ENCODE data around the gene RAI14. TPM values are rescaled to one million over a fixed set of nuclear protein-coding genes. Genes with fewer than 3 reads are reported as not detected.

The RAI14 gene
- total RNA-seq, 1 experiment from 2014 or later, result 133 TPM

GRCh38 chr5:34624691-34625090, 31.4 kb upstream of the RAI14 start:
- Histone ChIP-seq H3K4me1 (replicated peaks; ENCODE audit: insufficient read depth) (peaks cover 7% of the 10 kb centered on the region; the same call in 1 of the 2 replicates), H3K27ac (no peak overlapping the region), H3K27me3 (ENCODE audit: insufficient read depth, low read depth) (no peaks in the 10 kb centered on the region), H3K9me2 (ENCODE audit: insufficient read depth) (no peaks in the 10 kb centered on the region), H3K9me3 (ENCODE audit: insufficient read depth, low read depth) (no peaks in the 10 kb centered on the region), H3F3A (ENCODE audit: insufficient read depth, low read depth) (peaks cover 12% of the 10 kb centered on the region; the same call in 1 of the 2 replicates), H4K20me1 (ENCODE audit: insufficient read depth) (no peaks in the 10 kb centered on the region), H3K4me2 (no peak overlapping the region), H3K79me2 (ENCODE audit: low read depth) (no peaks in the 10 kb centered on the region), H3K36me3 (ENCODE audit: low read depth) (no peaks in the 10 kb centered on the region), H3K4me3 (no peak overlapping the region), H2AFZ (no peak overlapping the region)
- no peak for TF ChIP-seq CTCF (conservative IDR thresholded peaks at IDR 0.05)
- intact Hi-C loops (cut with micrococcal nuclease; ENCODE audit: unreplicated experiment), result no loop called here
- no peak for DNase-seq
- BruUV-seq (replicated peaks), result no TSS peak
- ChIA-PET CTCF (interaction anchor here (0.5 kb wide), 2 partner anchors 21 to 305 kb away, joined by 4 to 8 read pairs; no protein-coding TSS in a partner anchor), POLR2A (ENCODE audit: unreplicated experiment) (no interaction called here)

- H3K4me1 ChIP-seq (replicated peaks; ENCODE audit: insufficient read depth), result peaks cover 7% of the 10 kb centered on the region; the same call in 1 of the 2 replicates
- H3F3A ChIP-seq (ENCODE audit: insufficient read depth, low read depth), result peaks cover 12% of the 10 kb centered on the region; the same call in 1 of the 2 replicates
- ChIA-PET POLR2A (ENCODE audit: unreplicated experiment) (interaction anchor here (0.5 to 0.6 kb wide), 2 partner anchors 27 to 87 kb away, joined by 3 to 8 read pairs; no protein-coding TSS in a partner anchor), CTCF (interaction anchor here (0.5 to 0.6 kb wide), 3 partner anchors 22 to 305 kb away, joined by 4 to 8 read pairs (median 6); no protein-coding TSS in a partner anchor)
- H3K9me2 ChIP-seq (ENCODE audit: insufficient read depth), result no peaks in the 10 kb centered on the region
- DNase-seq, result no peak
- no peaks in the 10 kb centered on the region for H3K27me3 ChIP-seq (ENCODE audit: insufficient read depth, low read depth)
- no peaks in the 10 kb centered on the region for H3K9me3 ChIP-seq (ENCODE audit: insufficient read depth, low read depth)
- no peak overlapping the region for H3K4me2 ChIP-seq
- BruUV-seq (replicated peaks), result no TSS peak
- H4K20me1 ChIP-seq (ENCODE audit: insufficient read depth), result no peaks in the 10 kb centered on the region
- no peak overlapping the region for H2AFZ ChIP-seq
- H3K79me2 ChIP-seq (ENCODE audit: low read depth), result no peaks in the 10 kb centered on the region
- TF ChIP-seq EZH2 (IDR thresholded peaks at IDR 0.05; ENCODE audit: low read depth) (no peak), CTCF (conservative IDR thresholded peaks at IDR 0.05) (no peak)
- no peaks in the 10 kb centered on the region for H3K36me3 ChIP-seq (ENCODE audit: low read depth)
- H3K27ac ChIP-seq, result no peak overlapping the region
- H3K4me3 ChIP-seq, result no peak overlapping the region
- intact Hi-C loops (cut with micrococcal nuclease; ENCODE audit: unreplicated experiment), result no loop called here
These were observed 30.9 kb upstream of the RAI14 start for GRCh38 chr5:34625246-34625645.

- H3K79me2 ChIP-seq (ENCODE audit: low read depth), result no peaks in the 10 kb centered on the region
- peaks cover 12% of the 10 kb centered on the region; the same call in 1 of the 2 replicates for H3F3A ChIP-seq (ENCODE audit: insufficient read depth, low read depth)
- no peak overlapping the region for H2AFZ ChIP-seq
- no peaks in the 10 kb centered on the region for H3K9me2 ChIP-seq (ENCODE audit: insufficient read depth)
- no peaks in the 10 kb centered on the region for H4K20me1 ChIP-seq (ENCODE audit: insufficient read depth)
- H3K4me1 ChIP-seq (replicated peaks; ENCODE audit: insufficient read depth), result peaks cover 7% of the 10 kb centered on the region; the same call in 1 of the 2 replicates
- intact Hi-C loops (cut with micrococcal nuclease; ENCODE audit: unreplicated experiment), result no loop called here
- H3K36me3 ChIP-seq (ENCODE audit: low read depth), result no peaks in the 10 kb centered on the region
- H3K4me2 ChIP-seq, result no peak overlapping the region
- no peak for DNase-seq
- no peak overlapping the region for H3K27ac ChIP-seq
- ChIA-PET POLR2A (ENCODE audit: unreplicated experiment) (interaction anchor here (0.6 to 1.0 kb wide), 2 partner anchors 41 to 88 kb away, joined by 3 to 4 read pairs; no protein-coding TSS in a partner anchor), CTCF (interaction anchor here (0.5 to 0.6 kb wide), 3 partner anchors 99 to 127 kb away, joined by 3 to 7 read pairs (median 5); no protein-coding TSS in a partner anchor)
- H3K9me3 ChIP-seq (ENCODE audit: insufficient read depth, low read depth), result 0 out of 2 replicates have a peak, but pooled peaks cover 5% of the 10 kb centered on the region
- TF ChIP-seq EZH2 (IDR thresholded peaks at IDR 0.05; ENCODE audit: low read depth), result no peak
- no peak for TF ChIP-seq CTCF (conservative IDR thresholded peaks at IDR 0.05)
- H3K4me3 ChIP-seq, result no peak overlapping the region
- H3K27me3 ChIP-seq (ENCODE audit: insufficient read depth, low read depth), result no peaks in the 10 kb centered on the region
- BruUV-seq (replicated peaks), result no TSS peak
These were observed 30.1 kb upstream of the RAI14 start for GRCh38 chr5:34626036-34626435.
